Mucosa of rectum (tissue), 2 donors: ENCODE data around the gene NR4A3.
"Not testable (repeated sequence)": the region's sequence is repeated elsewhere in the genome, so short reads cannot be mapped to it uniquely, and the experiment has no call there.

Experiments used
- H3K27ac ChIP-seq, 2 donors: one replicate each; pipeline ENCODE4 v1.7.0; 2013; ENCODE audit warnings: inconsistent platforms in 2 of 2, low read depth in 2 of 2, low read length in 2 of 2
- H3K27me3 ChIP-seq, 2 donors: one replicate each; pipeline ENCODE4 v1.7.0; 2013; ENCODE audit warnings: low read length in 2 of 2; ENCODE audit not compliant: control insufficient read depth in 2 of 2, insufficient read depth in 2 of 2
- H3K36me3 ChIP-seq, 2 donors: one replicate each; pipeline ENCODE4 v1.7.0; 2013; ENCODE audit warnings: low read length in 2 of 2; ENCODE audit not compliant: control insufficient read depth in 2 of 2, insufficient read depth in 2 of 2
- H3K4me1 ChIP-seq, 2 donors: one replicate each; pipeline ENCODE4 v1.7.0; 2013; ENCODE audit warnings: low read length in 2 of 2, mild to moderate bottlenecking in 1 of 2; ENCODE audit not compliant: control insufficient read depth in 2 of 2, insufficient read depth in 2 of 2
- H3K4me3 ChIP-seq, 2 donors: one replicate each; pipeline ENCODE4 v1.7.0; 2013; ENCODE audit warnings: low read length in 2 of 2
- H3K9ac ChIP-seq, 2 donors: one replicate each; pipeline ENCODE4 v1.7.0; 2013; ENCODE audit warnings: low read length in 2 of 2, low read depth in 1 of 2, mild to moderate bottlenecking in 1 of 2
- H3K9me3 ChIP-seq, 2 donors: one replicate each; pipeline ENCODE4 v1.7.0; 2013; ENCODE audit warnings: low read length in 2 of 2; ENCODE audit not compliant: control insufficient read depth in 2 of 2
- donor health status: healthy.
- donor health status: Normal muscosa, but diverticular disease.

The NR4A3 gene

GRCh38 chr9:99855467-99856176 lies 33.9 kb downstream of the NR4A3 start:
- H3K4me3 ChIP-seq = no peak overlapping the region
- H3K27ac ChIP-seq = no peak overlapping the region
- H3K9ac ChIP-seq = no peak overlapping the region
- H3K9me3 ChIP-seq = no peaks in the 10 kb centered on the region
- H3K4me1 ChIP-seq = no peaks in the 10 kb centered on the region
- H3K36me3 ChIP-seq = no peaks in the 10 kb centered on the region
- H3K27me3 ChIP-seq = no peaks in the 10 kb centered on the region

- H3K4me1 ChIP-seq, H3K27ac ChIP-seq, H3K9me3 ChIP-seq, H3K27me3 ChIP-seq, H3K4me3 ChIP-seq, H3K36me3 ChIP-seq, H3K9ac ChIP-seq: not testable (repeated sequence)
Observed at GRCh38 chr9:99857576-99857975, 35.9 kb downstream of the NR4A3 start.

- Histone ChIP-seq H3K36me3 (no peaks in the 10 kb centered on the region), H3K9ac (no peak overlapping the region), H3K27me3 (no peaks in the 10 kb centered on the region), H3K4me1 (no peaks in the 10 kb centered on the region), H3K4me3 (no peak overlapping the region), H3K27ac (no peak overlapping the region), H3K9me3 (no peaks in the 10 kb centered on the region)
Observed at GRCh38 chr9:99858087-99858486, 36.4 kb downstream of the NR4A3 start.

GRCh38 chr9:99859243-99859980 lies 37.7 kb downstream of the NR4A3 start:
- Histone ChIP-seq H3K9me3 (no peaks in the 10 kb centered on the region), H3K4me1 (no peaks in the 10 kb centered on the region), H3K27ac (no peak overlapping the region), H3K27me3 (no peaks in the 10 kb centered on the region), H3K9ac (no peak overlapping the region), H3K4me3 (no peak overlapping the region), H3K36me3 (no peaks in the 10 kb centered on the region)

GRCh38 chr9:99860266-99860665 lies 38.6 kb downstream of the NR4A3 start:
- no peaks in the 10 kb centered on the region for H3K9me3 ChIP-seq
- H3K4me3 ChIP-seq = no peak overlapping the region
- no peaks in the 10 kb centered on the region for H3K36me3 ChIP-seq
- no peaks in the 10 kb centered on the region for H3K27me3 ChIP-seq
- no peaks in the 10 kb centered on the region for H3K4me1 ChIP-seq
- H3K27ac ChIP-seq = no peak overlapping the region
- no peak overlapping the region for H3K9ac ChIP-seq

GRCh38 chr9:99863955-99864354 lies 42.3 kb downstream of the NR4A3 start:
- Histone ChIP-seq H3K36me3 (no peaks in the 10 kb centered on the region), H3K9ac (no peak overlapping the region), H3K4me1 (no peaks in the 10 kb centered on the region), H3K4me3 (no peak overlapping the region), H3K27ac (no peak overlapping the region), H3K27me3 (no peaks in the 10 kb centered on the region), H3K9me3 (no peaks in the 10 kb centered on the region)

- no peak overlapping the region for H3K9ac ChIP-seq
- H3K27me3 ChIP-seq = no peaks in the 10 kb centered on the region
- no peak overlapping the region for H3K4me3 ChIP-seq
- H3K36me3 ChIP-seq = no peaks in the 10 kb centered on the region
- no peaks in the 10 kb centered on the region for H3K9me3 ChIP-seq
- H3K4me1 ChIP-seq = no peaks in the 10 kb centered on the region
- no peak overlapping the region for H3K27ac ChIP-seq
Observed at GRCh38 chr9:99866398-99866797, 44.7 kb downstream of the NR4A3 start.

- H3K4me3 ChIP-seq = no peak overlapping the region
- no peaks in the 10 kb centered on the region for H3K27me3 ChIP-seq
- no peaks in the 10 kb centered on the region for H3K9me3 ChIP-seq
- no peaks in the 10 kb centered on the region for H3K36me3 ChIP-seq
- no peak overlapping the region for H3K9ac ChIP-seq
- no peaks in the 10 kb centered on the region for H3K4me1 ChIP-seq
- no peak overlapping the region for H3K27ac ChIP-seq
Observed at GRCh38 chr9:99867536-99867935, 45.9 kb downstream of the NR4A3 start.

GRCh38 chr9:99867968-99868367 lies 46.3 kb downstream of the NR4A3 start:
- H3K4me1 ChIP-seq = no peaks in the 10 kb centered on the region
- H3K4me3 ChIP-seq = no peak overlapping the region
- H3K27me3 ChIP-seq = no peaks in the 10 kb centered on the region
- H3K9me3 ChIP-seq = no peaks in the 10 kb centered on the region
- H3K36me3 ChIP-seq = no peaks in the 10 kb centered on the region
- no peak overlapping the region for H3K27ac ChIP-seq
- H3K9ac ChIP-seq = no peak overlapping the region

- Histone ChIP-seq H3K9me3 (no peaks in the 10 kb centered on the region), H3K4me3 (no peak overlapping the region), H3K9ac (no peak overlapping the region), H3K36me3 (no peaks in the 10 kb centered on the region), H3K27me3 (no peaks in the 10 kb centered on the region), H3K4me1 (no peaks in the 10 kb centered on the region), H3K27ac (no peak overlapping the region)
Observed at GRCh38 chr9:99868845-99869244, 47.2 kb downstream of the NR4A3 start.
